ENCODE data around the gene MTHFD1. TPM values are rescaled to one million over a fixed set of nuclear protein-coding genes. Genes with fewer than 3 reads are reported as not detected.
"Not testable (repeated sequence)": the region's sequence is repeated elsewhere in the genome, so short reads cannot be mapped to it uniquely, and the experiment has no call there.

MTHFD1 gene
- total RNA-seq, 2 experiments from 2014 or later: 213 to 222 TPM

DNA sequence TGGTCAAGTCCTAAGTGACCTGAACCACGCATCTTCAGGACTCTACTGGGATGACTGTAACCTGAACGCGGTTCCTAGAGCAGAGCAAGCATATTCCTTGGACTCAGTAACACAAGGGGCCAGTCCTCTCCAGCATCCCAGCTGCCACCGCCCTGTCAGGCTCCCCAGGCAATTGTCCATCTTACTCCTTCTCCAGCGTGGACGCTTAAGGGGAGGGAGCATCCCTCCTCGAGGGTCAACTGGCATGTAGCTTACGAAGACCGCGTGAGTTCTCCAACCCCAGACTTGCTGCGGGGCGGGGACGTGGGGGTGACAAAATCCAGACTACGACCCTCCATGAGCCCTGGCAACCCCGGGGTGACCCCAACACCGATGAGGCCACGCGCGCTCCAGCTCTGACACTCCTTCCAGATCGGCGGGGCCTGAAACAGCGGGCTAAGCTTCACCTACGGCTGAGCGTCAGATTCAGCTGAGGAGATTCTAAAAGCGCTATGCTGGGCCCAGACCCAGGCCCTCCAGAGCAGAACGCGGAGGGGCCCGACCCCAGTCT, 846 bp upstream of the MTHFD1 start:
- Mint-ChIP-seq H3K36me3 (ENCODE audit: low read depth) (peaks cover 35% of the 10 kb centered on the region), H3K4me1 (peaks cover 30% of the 10 kb centered on the region), H3K9me3 (ENCODE audit: low read depth) (no peaks in the 10 kb centered on the region), H3K27ac (peak overlapping the region; percentile 93), H3K27me3 (no peaks in the 10 kb centered on the region), H3K4me3 (peak overlapping the region; percentile 93)
- DNase-seq (no peak), ATAC-seq (no peak)
- intact Hi-C loops (cut with DNase I, micrococcal nuclease): loop anchor here (5.0 kb wide), 4 partner anchors 80 to 845 kb away; partner anchors contain the start of genes WDR89 (in 2 of the 2), AKAP5 (in 1 of the 2), PPP2R5E (in 1 of the 2) and SGPP1 (in 1 of the 2)
- ChIA-PET POLR2A (interaction anchor here (0.5 to 2.1 kb wide), 10 partner anchors 37 to 844 kb away, joined by 3 to 14 read pairs (median 4); partner anchors contain the start of genes HSPA2 and PPP2R5E), CTCF (interaction anchor here (0.6 to 2.1 kb wide), 15 partner anchors 11 to 1055 kb away, joined by 3 to 13 read pairs (median 4); no protein-coding TSS in a partner anchor)

DNA sequence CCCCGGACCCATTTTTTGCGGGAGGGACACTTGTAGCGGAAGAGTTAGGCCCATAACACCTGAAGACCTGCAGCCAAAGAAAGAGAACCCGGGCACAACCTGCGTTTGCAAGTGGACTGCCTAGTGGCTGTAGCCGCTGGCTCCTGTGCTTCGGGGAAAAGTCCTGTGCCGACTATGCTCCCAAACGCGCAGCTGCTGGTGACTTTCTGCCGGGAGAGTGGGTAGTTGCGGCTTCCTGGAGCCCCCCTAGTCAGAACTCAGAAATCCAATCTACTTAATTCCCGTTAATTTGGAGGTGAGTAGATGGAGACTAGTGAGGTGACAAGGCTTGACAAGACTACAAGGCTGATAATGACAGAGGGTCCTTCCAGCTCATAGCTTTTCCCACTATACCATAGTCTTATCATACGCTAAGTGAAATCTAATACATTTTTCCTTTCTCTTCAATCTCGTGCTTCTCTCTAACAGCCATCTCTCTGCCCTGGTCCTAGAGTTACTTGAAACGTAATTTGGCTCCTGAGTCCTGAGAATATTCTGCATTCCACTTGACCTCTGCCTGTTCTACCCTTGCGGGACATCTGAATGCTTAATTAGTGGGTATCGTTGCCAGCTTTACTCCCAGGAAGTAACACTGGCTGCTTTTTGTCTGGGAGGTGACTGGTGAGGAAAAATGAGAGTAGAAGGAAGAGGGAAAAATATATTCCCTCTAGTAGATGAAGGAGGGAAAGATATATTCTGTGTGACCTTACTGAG, 556 bp downstream of the MTHFD1 start:
- intact Hi-C loops (cut with DNase I, micrococcal nuclease): loop anchor here (1.0 to 5.0 kb wide), 10 partner anchors 50 to 846 kb away; partner anchors contain the start of genes AKAP5 (in 2 of the 2), HSPA2 (in 2 of the 2), WDR89 (in 2 of the 2) and ZBTB25 (in 2 of the 2)
- CTCF ChIA-PET: interaction anchor here (0.7 to 2.1 kb wide), 8 partner anchors 36 to 134 kb away, joined by 3 to 13 read pairs (median 4); no protein-coding TSS in a partner anchor
- H3K9me3 Mint-ChIP-seq (ENCODE audit: low read depth): no peaks in the 10 kb centered on the region
- ATAC-seq (no peak), DNase-seq (peak; percentile 52)
- H3K27me3 Mint-ChIP-seq: no peaks in the 10 kb centered on the region
- H3K36me3 Mint-ChIP-seq (ENCODE audit: low read depth): peaks cover 46% of the 10 kb centered on the region
- H3K4me3 Mint-ChIP-seq: peak overlapping the region; percentile 93
- POLR2A ChIA-PET: interaction anchor here (1.1 to 2.1 kb wide), 4 partner anchors 50 to 152 kb away, joined by 4 to 14 read pairs (median 7); partner anchors contain the start of gene HSPA2
- H3K27ac Mint-ChIP-seq: peak overlapping the region; percentile 93
- peaks cover 39% of the 10 kb centered on the region for H3K4me1 Mint-ChIP-seq

DNA sequence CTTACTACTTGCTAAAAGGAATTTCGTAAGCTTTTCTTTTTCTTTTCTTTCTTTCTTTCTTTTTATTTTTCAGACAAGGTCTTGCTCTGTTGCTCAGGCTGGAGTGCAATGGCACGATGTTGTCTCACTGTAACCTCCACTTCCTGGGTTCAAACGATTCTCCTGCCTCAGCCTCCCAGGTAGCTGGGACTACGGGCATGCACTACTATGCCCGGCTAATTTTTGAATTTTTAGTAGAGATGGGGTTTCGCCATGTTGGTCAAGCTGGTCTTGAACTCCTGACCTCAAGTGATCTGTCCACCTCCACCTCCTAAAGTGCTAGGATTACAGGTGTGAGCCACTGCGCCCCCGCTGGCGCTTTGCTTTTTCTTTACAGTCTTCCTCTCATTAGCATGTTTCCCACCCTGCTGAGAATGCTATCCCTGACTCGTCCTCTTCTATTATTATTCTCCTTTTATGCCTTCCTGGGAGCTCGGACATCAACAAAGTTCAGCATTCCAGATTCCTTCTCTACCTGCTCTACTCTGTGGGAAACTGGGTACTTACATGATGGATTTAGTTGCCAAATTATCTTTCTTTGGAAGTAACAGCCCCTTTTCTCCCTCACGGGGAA, 3.1 kb downstream of the MTHFD1 start:
- Mint-ChIP-seq H3K4me1 (peaks cover 36% of the 10 kb centered on the region), H3K4me3 (no peak overlapping the region), H3K27me3 (no peaks in the 10 kb centered on the region), H3K9me3 (ENCODE audit: low read depth) (no peaks in the 10 kb centered on the region), H3K27ac (no peak overlapping the region), H3K36me3 (ENCODE audit: low read depth) (peaks cover 56% of the 10 kb centered on the region)
- ATAC-seq (no peak), DNase-seq (no peak)
- ChIA-PET POLR2A (interaction anchor here (0.6 kb wide), 1 partner anchor 9 kb away, joined by 3 read pairs; no protein-coding TSS in a partner anchor), CTCF (interaction anchor here (0.6 to 2.7 kb wide), 3 partner anchors 30 to 75 kb away, joined by 3 to 9 read pairs (median 3); no protein-coding TSS in a partner anchor)
- intact Hi-C loops (cut with DNase I, micrococcal nuclease): no loop called here

DNA sequence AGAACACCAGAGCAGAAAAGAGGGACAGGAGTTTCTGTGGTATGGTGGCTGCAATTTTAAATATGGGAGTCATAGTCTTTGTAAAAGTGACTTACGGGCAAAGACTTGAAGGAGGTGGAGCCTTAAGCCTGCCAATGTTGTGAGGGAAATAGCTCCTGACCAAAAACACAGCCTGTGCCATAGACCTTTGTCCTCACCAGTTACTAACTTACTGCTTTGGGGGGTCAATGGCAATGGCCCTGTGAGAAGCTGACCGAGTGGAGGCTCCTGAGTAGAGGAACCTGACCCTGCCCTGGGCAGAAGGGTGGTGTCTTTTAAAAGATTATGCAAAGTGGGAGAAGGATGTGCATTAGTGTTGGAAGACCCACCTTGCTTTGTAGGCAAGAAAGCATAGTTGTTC, 3.8 kb downstream of the MTHFD1 start:
- intact Hi-C loops (cut with DNase I, micrococcal nuclease): no loop called here
- no peaks in the 10 kb centered on the region for H3K9me3 Mint-ChIP-seq (ENCODE audit: low read depth)
- H3K27me3 Mint-ChIP-seq: no peaks in the 10 kb centered on the region
- DNase-seq: no peak
- no peak overlapping the region for H3K4me3 Mint-ChIP-seq
- peaks cover 56% of the 10 kb centered on the region for H3K36me3 Mint-ChIP-seq (ENCODE audit: low read depth)
- ATAC-seq: no peak
- no peak overlapping the region for H3K27ac Mint-ChIP-seq
- CTCF ChIA-PET: interaction anchor here (2.7 kb wide), 1 partner anchor 38 kb away, joined by 9 read pairs; no protein-coding TSS in a partner anchor
- POLR2A ChIA-PET: interaction anchor here (0.6 to 1.0 kb wide), 3 partner anchors 10 to 27 kb away, joined by 3 read pairs; no protein-coding TSS in a partner anchor
- peaks cover 34% of the 10 kb centered on the region for H3K4me1 Mint-ChIP-seq

DNA sequence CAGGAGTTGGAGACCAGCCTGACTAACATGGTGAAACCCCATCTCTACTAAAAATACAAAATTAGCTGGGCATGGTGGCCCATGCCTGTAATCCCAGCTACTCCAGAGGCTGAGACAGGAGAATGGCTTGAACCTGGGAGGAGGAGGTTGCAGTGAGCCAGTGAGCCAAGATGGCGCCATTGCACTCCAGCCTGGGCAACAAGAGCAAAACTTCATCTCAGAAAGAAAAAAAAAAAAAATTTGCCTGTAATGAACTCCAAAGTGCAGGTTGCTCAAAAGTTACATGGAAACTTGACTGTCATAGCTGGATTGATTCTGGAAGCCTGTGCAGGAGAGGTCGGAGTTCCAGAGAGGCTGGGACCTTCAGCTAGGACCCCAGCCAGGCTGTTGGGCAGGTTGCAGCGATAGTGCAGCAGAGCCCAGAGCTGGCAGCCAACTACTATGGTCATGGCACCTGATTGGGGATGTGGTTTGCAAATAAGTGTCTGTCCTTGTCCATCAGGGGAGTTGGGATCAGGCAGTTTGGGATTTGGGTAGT, 5.1 kb downstream of the MTHFD1 start:
- ATAC-seq; intact Hi-C loops (cut with DNase I, micrococcal nuclease); DNase-seq; H3K27me3 Mint-ChIP-seq; H3K4me3 Mint-ChIP-seq; H3K27ac Mint-ChIP-seq; H3K9me3 Mint-ChIP-seq (ENCODE audit: low read depth): not testable (repeated sequence)
- H3K36me3 Mint-ChIP-seq (ENCODE audit: low read depth): peaks cover 53% of the 10 kb centered on the region
- peaks cover 34% of the 10 kb centered on the region for H3K4me1 Mint-ChIP-seq
- CTCF ChIA-PET: interaction anchor here (0.6 to 2.7 kb wide), 3 partner anchors 37 to 243 kb away, joined by 3 to 9 read pairs (median 4); no protein-coding TSS in a partner anchor
- POLR2A ChIA-PET: interaction anchor here (0.7 kb wide), 1 partner anchor 101 kb away, joined by 5 read pairs; no protein-coding TSS in a partner anchor

DNA sequence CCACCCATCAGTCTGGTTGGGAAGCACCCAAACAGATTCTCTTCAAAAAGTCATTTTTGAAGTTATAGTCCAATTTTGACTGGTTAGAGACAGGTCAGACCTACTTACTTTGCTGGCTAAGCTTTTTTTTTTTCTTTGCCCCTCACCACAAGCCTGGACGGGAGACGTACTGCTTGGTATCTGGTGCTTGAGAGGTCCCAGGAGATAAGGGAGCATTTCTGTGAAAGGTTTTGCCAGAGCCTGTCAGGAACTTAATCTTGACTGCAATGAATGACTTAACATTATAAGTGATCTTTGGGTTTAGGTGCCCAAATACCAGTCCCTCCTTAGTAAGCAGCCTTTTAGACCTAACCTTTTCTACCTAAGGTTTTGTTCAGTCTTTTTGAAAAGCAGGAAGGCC, 6.3 kb downstream of the MTHFD1 start:
- no peaks in the 10 kb centered on the region for H3K27me3 Mint-ChIP-seq
- no peak for DNase-seq
- H3K4me1 Mint-ChIP-seq: peaks cover 34% of the 10 kb centered on the region
- intact Hi-C loops (cut with DNase I, micrococcal nuclease): no loop called here
- no peak overlapping the region for H3K27ac Mint-ChIP-seq
- ChIA-PET POLR2A (no interaction called here), CTCF (interaction anchor here (0.9 kb wide), 1 partner anchor 14 kb away, joined by 4 read pairs; no protein-coding TSS in a partner anchor)
- H3K36me3 Mint-ChIP-seq (ENCODE audit: low read depth): peaks cover 49% of the 10 kb centered on the region
- no peaks in the 10 kb centered on the region for H3K9me3 Mint-ChIP-seq (ENCODE audit: low read depth)
- ATAC-seq: no peak
- no peak overlapping the region for H3K4me3 Mint-ChIP-seq

DNA sequence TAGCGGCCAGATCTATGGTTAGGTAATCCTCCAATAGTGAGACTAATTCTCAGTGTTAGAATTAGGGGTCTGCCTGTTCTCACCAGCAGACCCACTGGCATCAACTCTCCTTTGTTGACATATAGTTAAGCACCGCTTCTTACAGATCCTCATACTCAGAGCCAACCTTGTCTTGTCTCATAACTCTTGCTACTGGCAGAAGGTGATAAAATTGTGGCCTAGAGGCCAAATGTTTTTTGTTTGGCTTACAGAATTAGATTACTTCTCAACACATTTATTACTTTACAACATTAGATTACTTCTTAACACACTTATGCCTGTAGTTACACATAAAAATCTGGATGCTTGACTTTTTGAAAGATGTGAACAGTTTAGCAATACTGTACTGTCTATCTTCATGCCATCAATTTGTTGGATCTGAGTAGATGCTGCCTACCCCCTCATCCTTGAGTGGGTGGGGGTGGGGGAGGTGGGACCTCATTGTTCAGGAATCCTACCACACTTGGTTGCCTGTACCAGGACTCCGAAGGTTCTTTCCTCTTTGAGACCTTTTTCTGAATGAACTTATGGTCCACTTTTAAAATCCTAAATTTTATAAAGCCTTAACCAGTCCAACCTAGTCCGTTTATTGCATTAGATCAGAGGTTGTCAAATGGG, 7.0 kb downstream of the MTHFD1 start:
- no peaks in the 10 kb centered on the region for H3K27me3 Mint-ChIP-seq
- H3K4me1 Mint-ChIP-seq: peaks cover 29% of the 10 kb centered on the region
- H3K4me3 Mint-ChIP-seq: no peak overlapping the region
- no peak for DNase-seq
- ChIA-PET CTCF (interaction anchor here (3.9 kb wide), 1 partner anchor 35 kb away, joined by 14 read pairs; no protein-coding TSS in a partner anchor), POLR2A (no interaction called here)
- peaks cover 43% of the 10 kb centered on the region for H3K36me3 Mint-ChIP-seq (ENCODE audit: low read depth)
- H3K27ac Mint-ChIP-seq: no peak overlapping the region
- H3K9me3 Mint-ChIP-seq (ENCODE audit: low read depth): no peaks in the 10 kb centered on the region
- intact Hi-C loops (cut with DNase I, micrococcal nuclease): no loop called here
- no peak for ATAC-seq

DNA sequence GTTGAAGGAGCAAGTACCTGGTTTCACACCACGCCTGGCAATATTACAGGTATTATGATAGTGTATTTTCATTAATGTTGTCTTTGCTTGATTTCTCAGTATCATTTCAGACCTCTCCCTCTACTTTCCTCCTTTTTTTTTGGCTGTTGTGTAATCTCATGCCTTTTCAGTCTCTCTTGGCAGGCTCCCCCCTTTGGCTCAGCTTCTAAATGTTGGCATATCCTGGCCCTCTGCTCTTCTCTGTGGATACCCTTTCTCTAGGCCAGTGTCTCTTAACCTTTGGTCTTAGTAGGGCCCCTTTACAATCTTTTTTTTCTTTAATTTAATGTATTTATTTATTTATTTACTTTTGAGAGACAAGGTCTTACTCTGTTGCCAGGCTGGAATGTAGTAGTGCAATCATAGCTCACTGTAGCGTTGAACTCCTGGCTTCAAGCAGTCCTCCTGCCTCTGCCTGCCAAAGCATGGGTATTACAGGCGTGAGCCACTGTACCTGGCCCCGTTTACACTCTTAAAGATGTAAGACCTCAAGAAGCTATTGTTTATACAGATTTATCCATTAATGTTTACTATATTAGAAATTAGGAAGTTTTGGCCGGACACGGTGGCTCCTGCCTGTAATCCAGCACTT, 12.8 kb downstream of the MTHFD1 start:
- no peaks in the 10 kb centered on the region for H3K9me3 Mint-ChIP-seq (ENCODE audit: low read depth)
- H3K4me1 Mint-ChIP-seq: peaks cover 2% of the 10 kb centered on the region
- intact Hi-C loops (cut with DNase I, micrococcal nuclease): no loop called here
- DNase-seq (no peak), ATAC-seq (no peak)
- no peaks in the 10 kb centered on the region for H3K27me3 Mint-ChIP-seq
- H3K36me3 Mint-ChIP-seq (ENCODE audit: low read depth): peaks cover 30% of the 10 kb centered on the region
- ChIA-PET CTCF (interaction anchor here (0.7 to 3.1 kb wide), 2 partner anchors 29 to 82 kb away, joined by 3 to 12 read pairs; no protein-coding TSS in a partner anchor), POLR2A (interaction anchor here (0.6 kb wide), 1 partner anchor 18 kb away, joined by 13 read pairs; no protein-coding TSS in a partner anchor)
- no peak overlapping the region for H3K27ac Mint-ChIP-seq
- H3K4me3 Mint-ChIP-seq: no peak overlapping the region

DNA sequence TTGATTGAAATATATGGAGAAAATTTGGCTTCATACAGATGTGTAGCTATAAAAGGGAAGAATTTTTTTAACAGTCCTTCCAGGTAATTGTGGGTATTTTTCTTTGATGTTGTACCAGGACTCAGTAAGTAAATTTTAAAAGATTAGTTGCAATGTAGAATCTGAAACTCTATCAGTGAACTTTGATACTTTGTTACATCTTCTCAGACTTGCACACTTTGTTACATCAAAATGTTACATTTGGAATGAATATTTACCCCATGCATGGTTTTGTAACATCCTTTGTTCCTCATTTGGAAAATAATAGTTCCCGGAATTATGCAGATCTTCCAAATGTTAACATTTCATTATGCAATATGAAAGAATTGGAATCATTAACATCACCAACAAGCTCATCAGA, 13.8 kb downstream of the MTHFD1 start:
- peaks cover 30% of the 10 kb centered on the region for H3K36me3 Mint-ChIP-seq (ENCODE audit: low read depth)
- DNase-seq (no peak), ATAC-seq (no peak)
- no peak overlapping the region for H3K27ac Mint-ChIP-seq
- intact Hi-C loops (cut with DNase I, micrococcal nuclease): no loop called here
- H3K4me1 Mint-ChIP-seq: peaks cover 2% of the 10 kb centered on the region
- ChIA-PET POLR2A (no interaction called here), CTCF (interaction anchor here (0.7 to 3.1 kb wide), 3 partner anchors 15 to 225 kb away, joined by 3 to 12 read pairs (median 3); no protein-coding TSS in a partner anchor)
- no peaks in the 10 kb centered on the region for H3K9me3 Mint-ChIP-seq (ENCODE audit: low read depth)
- no peaks in the 10 kb centered on the region for H3K27me3 Mint-ChIP-seq
- H3K4me3 Mint-ChIP-seq: no peak overlapping the region

DNA sequence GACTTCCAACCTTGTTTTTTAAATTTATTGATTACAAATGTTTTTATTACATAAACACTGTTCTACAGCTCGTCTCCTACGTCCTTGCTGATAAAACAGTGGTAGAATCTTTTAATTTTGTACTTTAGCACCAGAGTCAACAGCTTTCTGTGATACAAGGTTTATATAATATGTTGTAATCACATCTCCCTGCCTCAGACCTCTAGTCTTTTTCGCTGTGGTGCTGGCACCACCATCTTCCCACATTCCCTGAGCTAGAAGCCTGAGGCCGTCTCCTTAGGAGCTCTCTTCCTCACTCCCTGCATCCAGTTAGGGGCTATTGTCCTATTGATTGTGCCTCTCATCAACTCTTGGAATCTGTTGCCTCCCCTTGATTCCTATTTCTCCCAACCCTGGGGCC, 17.1 kb downstream of the MTHFD1 start:
- Mint-ChIP-seq H3K27ac (no peak overlapping the region), H3K27me3 (no peaks in the 10 kb centered on the region), H3K36me3 (ENCODE audit: low read depth) (peaks cover 33% of the 10 kb centered on the region), H3K4me3 (no peak overlapping the region), H3K4me1 (peaks cover 2% of the 10 kb centered on the region), H3K9me3 (ENCODE audit: low read depth) (no peaks in the 10 kb centered on the region)
- ATAC-seq (no peak), DNase-seq (no peak)
- ChIA-PET POLR2A (no interaction called here), CTCF (interaction anchor here (0.6 kb wide), 1 partner anchor 29 kb away, joined by 3 read pairs; no protein-coding TSS in a partner anchor)
- intact Hi-C loops (cut with DNase I, micrococcal nuclease): no loop called here

Data from activated CD4-positive, alpha-beta T cell treated with anti-CD3 and anti-CD28 coated beads for 36 hours (primary cell).